ENCODE measurements around the gene MFN2. TPM values are rescaled to one million over a fixed set of nuclear protein-coding genes. Genes with fewer than 3 reads are reported as not detected.
A peak's percentile ranks its signal among the peaks of the same experiment; 100 is the strongest.

Gene MFN2
- total and polyA plus RNA-seq, 9 of the 15 experiments (the other 6 are each of a cell fraction or from before 2014, with no cell fraction given): 10.5 to 158 (median 87.1) TPM

- TF ChIP-seq ZNF232 (CRISPR knock-in tag; IDR thresholded peaks at IDR 0.05) (no peak), KDM1A (IDR thresholded peaks at IDR 0.05) (peak; percentile 83 to 93), ELF1 (tag; IDR thresholded peaks at IDR 0.05) (0 out of 2 replicates have a peak, but pooled peaks have one; percentile 35), CHD4 (IDR thresholded peaks at IDR 0.05; ENCODE audit: insufficient read depth, insufficient replicate concordance, low read depth, low read length, poor library complexity, severe bottlenecking) (peak; percentile 69), SMARCA4 (IDR thresholded peaks at IDR 0.05) (0 out of 2 replicates have a peak, but pooled peaks have one; percentile 16), MAZ (CRISPR knock-in tag; conservative IDR thresholded peaks at IDR 0.05 in 1 of 2, IDR thresholded peaks at IDR 0.05 in 1 of 2) (0 out of 4 replicates have a peak, but pooled peaks of 1 of the 2 experiments have one; percentile 38), ZNF3 (CRISPR knock-in tag; IDR thresholded peaks at IDR 0.05) (no peak), ZNF511 (CRISPR knock-in tag; IDR thresholded peaks at IDR 0.05) (no peak; the same call in 1 of the 2 replicates), MXD1 (CRISPR knock-in tag; IDR thresholded peaks at IDR 0.05; ENCODE audit: borderline replicate concordance, poor library complexity, severe bottlenecking) (no peak), XRCC3 (IDR thresholded peaks at IDR 0.05) (no peak), ELF4 (CRISPR knock-in tag; IDR thresholded peaks at IDR 0.05) (no peak), CBX1 (IDR thresholded peaks at IDR 0.05; ENCODE audit: low read depth) (0 out of 2 replicates have a peak, but pooled peaks have one; percentile 36), NBN (IDR thresholded peaks at IDR 0.05; ENCODE audit: low read depth) (0 out of 2 replicates have a peak, but pooled peaks have one; percentile 23), SIRT6 (IDR thresholded peaks at IDR 0.05; ENCODE audit: low read depth, low read length) (no peak), ZNF830 (CRISPR knock-in tag; IDR thresholded peaks at IDR 0.05) (no peak), CBX3 (IDR thresholded peaks at IDR 0.05; ENCODE audit: borderline replicate concordance in 1 of 2, low read length in 2 of 2) (0 out of 3 replicates have a peak, but pooled peaks of 1 of the 2 experiments have one; percentile 26), ZBTB49 (CRISPR knock-in tag; IDR thresholded peaks at IDR 0.05; ENCODE audit: borderline replicate concordance) (no peak), ZKSCAN8 (CRISPR knock-in tag; IDR thresholded peaks at IDR 0.05) (peak; percentile 98), ZBTB11 (CRISPR knock-in tag; IDR thresholded peaks at IDR 0.05) (0 out of 6 replicates have a peak, but pooled peaks of 1 of the 3 experiments have one; percentile 18)
Observed at GRCh38 chr1:12019858-12020509, 39.7 kb downstream of the MFN2 start (continued).
